Esophagus muscularis mucosa (tissue), 4 donors: ENCODE results near the gene PDLIM4. TPM values are rescaled to one million over a fixed set of nuclear protein-coding genes. Genes with fewer than 3 reads are reported as not detected.

Experiments
- DNase-seq: peaks from one replicate; pipeline ENCODE4 v3.0.0-alpha.2; 2017; ENCODE audit errors: extremely low spot score
- H3K27ac ChIP-seq, 4 donors: fragments of 200-600 bp; sonication (generic); replicated peaks in 1 of 4; 1 replicate in 3 of 4; 2 replicates in 1 of 4; pipeline ENCODE4 v1.5.1; 2016 to 2019; ENCODE audit warnings: mild to moderate bottlenecking in 1 of 4
- H3K27me3 ChIP-seq, 4 donors: fragments of 200-600 bp; sonication (generic); one replicate each; pipeline versions ENCODE4 v1.5.1 to v1.6.0; 2016 to 2019
- H3K36me3 ChIP-seq, 4 donors: fragments of 200-600 bp; sonication (generic); one replicate each; pipeline ENCODE4 v1.5.1; 2016 to 2019
- H3K4me1 ChIP-seq, 4 donors: fragments of 200-600 bp; sonication (generic); one replicate each; pipeline ENCODE4 v1.5.1; 2016 to 2019
- H3K4me3 ChIP-seq, 4 donors: fragments of 200-600 bp; sonication (generic); 1 replicate in 2 of 4; 2 replicates in 2 of 4; pipeline ENCODE4 v1.5.1; 2016 to 2019; ENCODE audit warnings: mild to moderate bottlenecking in 4 of 4, moderate library complexity in 1 of 4
- H3K9me3 ChIP-seq, 4 donors: fragments of 200-600 bp; sonication (generic); 1 replicate in 3 of 4; 2 replicates in 1 of 4; pipeline ENCODE4 v1.5.1; 2016 to 2019
- EP300 ChIP-seq: sonication (generic); formaldehyde crosslinking; IDR thresholded peaks from one replicate; pipeline ENCODE4 v1.6.1; 2017; ENCODE audit warnings: antibody characterized with exemption
- POLR2A ChIP-seq: fragments of 450-650 bp; IDR thresholded peaks from one replicate; pipeline ENCODE4 v1.6.1; 2017; ENCODE audit warnings: antibody characterized with exemption, moderate library complexity, mild to moderate bottlenecking, low read depth
- POLR2AphosphoS5 ChIP-seq, 2 donors: sonication (generic); formaldehyde crosslinking; IDR thresholded peaks; one replicate each; pipeline ENCODE4 v1.6.1; 2017; ENCODE audit warnings: antibody characterized with exemption in 2 of 2
- WGBS: methylation state at CpG from one replicate; pipeline ENCODE4 v1.1.5; 2018; 5-methylcytosine and 5-hydroxymethylcytosine counted together
- intact Hi-C: fragments of 100-400 bp; cut with DNase I; formaldehyde crosslinking; loops from one replicate; pipeline ENCODE4 v1.15.1; 2023
- total RNA-seq, 4 donors: library from RNA; depleted of rRNA; stranded (reverse); fragments of >200 nt; gene quantifications; one replicate each; pipeline versions ENCODE4 v1.1.0 to v1.2.1, GENCODE V29; 2016
- TF ChIP-seq, protein P1 (sequence below), 3 experiments: fragments of 200-600 bp in 2 of 3; fragments of 450-650 bp in 1 of 3; sonication (generic) in 2 of 3; IDR thresholded peaks; one replicate each; pipeline ENCODE4 v1.5.1; 2017 to 2019; ENCODE audit warnings: antibody characterized with exemption in 3 of 3, mild to moderate bottlenecking in 2 of 3, moderate library complexity in 1 of 3

Gene PDLIM4
- total RNA-seq, 4 donors from 2014 or later = 59.4 to 199 (median 134) TPM

DNA sequence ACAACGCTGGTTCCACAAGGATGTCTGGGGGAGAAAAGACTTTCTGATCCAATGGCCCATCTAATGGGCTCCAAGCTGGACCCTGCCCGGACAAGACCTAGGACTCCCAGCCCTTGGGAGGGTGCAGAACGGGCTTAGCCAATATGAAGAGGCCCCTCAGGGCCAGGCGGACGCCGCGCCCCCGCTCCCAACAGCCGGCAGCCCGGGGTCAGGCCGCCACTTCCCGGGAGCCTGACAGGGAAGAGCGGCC lies 30.3 kb upstream of the PDLIM4 start:
- Histone ChIP-seq H3K27ac (peak overlapping the region; percentile 91 to 96 (median 93)), H3K27me3 (no peaks in the 10 kb centered on the region), H3K9me3 (no peaks in the 10 kb centered on the region), H3K36me3 (no peaks in the 10 kb centered on the region), H3K4me1 (peaks cover 51 to 63% (median 59%) of the 10 kb centered on the region in 4 donors), H3K4me3 (peak overlapping the region; percentile 77 to 95 (median 90))
- TF ChIP-seq EP300 (no peak), POLR2A (no peak), POLR2AphosphoS5 (IDR thresholded peaks at IDR 0.05) (no peak)
- TF ChIP-seq, protein P1, sequence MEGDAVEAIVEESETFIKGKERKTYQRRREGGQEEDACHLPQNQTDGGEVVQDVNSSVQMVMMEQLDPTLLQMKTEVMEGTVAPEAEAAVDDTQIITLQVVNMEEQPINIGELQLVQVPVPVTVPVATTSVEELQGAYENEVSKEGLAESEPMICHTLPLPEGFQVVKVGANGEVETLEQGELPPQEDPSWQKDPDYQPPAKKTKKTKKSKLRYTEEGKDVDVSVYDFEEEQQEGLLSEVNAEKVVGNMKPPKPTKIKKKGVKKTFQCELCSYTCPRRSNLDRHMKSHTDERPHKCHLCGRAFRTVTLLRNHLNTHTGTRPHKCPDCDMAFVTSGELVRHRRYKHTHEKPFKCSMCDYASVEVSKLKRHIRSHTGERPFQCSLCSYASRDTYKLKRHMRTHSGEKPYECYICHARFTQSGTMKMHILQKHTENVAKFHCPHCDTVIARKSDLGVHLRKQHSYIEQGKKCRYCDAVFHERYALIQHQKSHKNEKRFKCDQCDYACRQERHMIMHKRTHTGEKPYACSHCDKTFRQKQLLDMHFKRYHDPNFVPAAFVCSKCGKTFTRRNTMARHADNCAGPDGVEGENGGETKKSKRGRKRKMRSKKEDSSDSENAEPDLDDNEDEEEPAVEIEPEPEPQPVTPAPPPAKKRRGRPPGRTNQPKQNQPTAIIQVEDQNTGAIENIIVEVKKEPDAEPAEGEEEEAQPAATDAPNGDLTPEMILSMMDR (IDR thresholded peaks at IDR 0.05) = no peak
- intact Hi-C loops = no loop called here
- DNase-seq = no peak
- WGBS = 0% methylated on average over 1 of the region's 13 CpGs

DNA sequence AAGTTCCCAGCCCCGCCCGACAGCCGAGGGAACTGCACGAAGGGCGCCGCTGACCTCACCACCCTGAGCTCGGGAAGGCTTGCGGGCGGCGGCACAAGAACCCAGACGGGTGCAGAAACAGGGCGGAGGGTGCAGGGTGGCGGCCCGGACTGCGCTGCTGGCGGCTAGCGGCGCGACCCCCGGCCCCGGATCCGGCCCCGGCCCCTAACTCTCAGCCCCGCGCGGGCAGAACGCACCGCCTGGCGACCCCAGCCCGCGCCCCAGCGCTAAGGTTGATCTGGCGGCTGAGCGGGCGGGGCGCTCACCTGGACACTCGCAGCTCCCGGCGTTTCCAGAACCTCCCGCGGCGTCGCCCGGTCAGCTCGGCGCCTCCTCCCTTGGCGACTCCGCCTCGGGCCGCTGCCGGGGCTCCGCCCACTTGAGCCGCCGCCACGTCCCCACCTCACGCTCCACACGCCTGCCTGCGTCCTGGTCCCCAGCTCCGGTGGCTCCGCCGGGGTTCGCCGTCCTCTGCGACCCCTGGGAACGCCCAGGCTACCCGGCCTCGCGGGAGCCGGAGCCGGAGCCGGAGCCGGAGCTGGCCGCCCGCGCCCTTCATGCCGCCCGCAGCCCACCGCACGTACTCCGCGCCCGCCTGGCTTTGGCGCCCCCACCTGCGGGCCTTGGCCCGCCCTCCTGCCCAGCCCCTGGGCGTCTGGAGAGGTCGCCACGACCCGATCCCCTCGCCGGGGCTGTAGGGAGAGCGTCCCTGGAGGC lies 29.8 kb upstream of the PDLIM4 start, which contains the start of gene P4HA2:
TSS of gene P4HA2 (minus strand) at position 369 of the 756 bp plus-strand sequence. CDS start 9,227 bp downstream, outside the sequence.
- Histone ChIP-seq H3K4me1 (peaks cover 46 to 58% (median 54%) of the 10 kb centered on the region in 4 donors), H3K9me3 (no peaks in the 10 kb centered on the region), H3K4me3 (peak within 1 kb of the TSS; percentile 77 to 95 (median 90)), H3K27me3 (no peaks in the 10 kb centered on the region), H3K36me3 (no peaks in the 10 kb centered on the region), H3K27ac (peak within 1 kb of the TSS; percentile 91 to 96 (median 93))
- TF ChIP-seq POLR2A = peak; percentile 53
- peak; percentile 65 to 84 for TF ChIP-seq POLR2AphosphoS5 (IDR thresholded peaks at IDR 0.05)
- no peak for TF ChIP-seq EP300
- TF ChIP-seq, protein P1 (IDR thresholded peaks at IDR 0.05) = peak in 2 of 3 experiments; percentile 7 to 58
- WGBS = no CpG with 5 or more reads among the region's 92 CpGs
- DNase-seq = no peak
- intact Hi-C loops = no loop called here

DNA sequence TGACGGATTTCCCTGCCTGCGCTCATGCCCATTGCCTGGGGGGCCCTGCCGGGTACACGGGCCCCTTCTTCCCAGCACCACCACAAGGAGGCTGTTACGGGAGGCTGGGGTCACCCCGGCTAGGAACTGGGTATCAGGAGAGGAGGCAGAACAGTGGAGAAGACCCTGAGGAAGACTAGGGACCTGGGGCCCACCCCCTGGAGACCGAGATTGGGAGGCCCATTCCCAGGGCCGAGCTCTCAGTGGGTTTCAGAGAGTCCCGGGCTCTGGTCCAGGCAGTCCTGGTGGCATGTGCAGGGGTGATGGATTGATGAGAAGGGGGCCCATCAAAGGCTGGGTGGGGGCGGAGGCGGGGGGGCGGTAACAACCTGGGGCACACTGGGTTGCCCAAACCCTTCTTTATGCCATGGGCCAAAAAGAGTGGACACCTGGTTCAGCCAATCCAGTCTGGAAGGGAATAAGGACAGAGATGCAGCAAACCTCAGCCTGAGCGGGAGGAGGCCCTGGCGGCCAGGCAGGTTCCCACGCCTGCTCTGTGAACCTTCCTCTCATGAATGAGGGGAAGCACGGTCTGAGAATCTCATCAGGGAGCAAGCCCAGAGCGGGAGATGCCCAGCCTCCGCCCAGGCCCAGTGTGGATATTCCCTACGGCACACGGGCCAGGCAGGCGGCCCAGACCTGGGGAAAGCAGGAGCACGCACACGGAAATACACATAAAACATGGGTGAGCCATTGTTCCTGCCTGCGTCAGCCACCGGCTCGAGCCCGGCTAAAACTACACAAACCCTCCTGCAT lies 29.1 kb upstream of the PDLIM4 start:
- DNase-seq = no peak

DNA sequence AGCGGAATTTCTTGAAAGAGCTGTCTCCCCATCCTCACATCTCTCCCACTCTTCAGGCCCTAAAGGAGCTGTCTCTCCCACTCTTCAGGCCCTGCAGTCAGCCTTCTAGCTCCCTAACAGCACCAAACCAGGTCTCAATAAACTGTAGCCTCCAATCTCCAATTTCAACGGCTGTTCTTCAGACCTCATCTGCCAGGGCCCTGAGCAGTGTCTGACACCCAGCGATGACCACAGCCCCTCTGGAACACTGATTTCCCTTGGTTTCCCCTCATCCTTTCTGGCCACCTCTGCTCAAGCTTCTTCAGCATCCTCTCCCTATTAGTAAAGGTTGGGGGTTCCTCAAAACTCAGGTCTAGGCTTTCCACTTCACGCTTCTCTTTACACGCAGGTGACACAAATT lies 28.3 kb upstream of the PDLIM4 start:
- WGBS = 95% methylated on average over 5 of the region's 5 CpGs
- no peak for DNase-seq
- no peak overlapping the region for H3K4me3 ChIP-seq
- no peak for TF ChIP-seq EP300
- TF ChIP-seq POLR2AphosphoS5 (IDR thresholded peaks at IDR 0.05) = no peak
- TF ChIP-seq, protein P1 (IDR thresholded peaks at IDR 0.05) = no peak
- no peak for TF ChIP-seq POLR2A
- H3K36me3 ChIP-seq = no peaks in the 10 kb centered on the region
- H3K27me3 ChIP-seq = no peaks in the 10 kb centered on the region
- peaks cover 31 to 42% (median 38%) of the 10 kb centered on the region in 4 donors for H3K4me1 ChIP-seq
- no peak overlapping the region for H3K27ac ChIP-seq
- intact Hi-C loops = no loop called here
- H3K9me3 ChIP-seq = no peaks in the 10 kb centered on the region

More for the DNA sequence above, 29.1 kb upstream of the PDLIM4 start:
- no peak for TF ChIP-seq EP300
- TF ChIP-seq POLR2A = no peak
- TF ChIP-seq POLR2AphosphoS5 (IDR thresholded peaks at IDR 0.05) = no peak
- TF ChIP-seq, protein P1 (IDR thresholded peaks at IDR 0.05) = no peak
- 83% methylated on average over 12 of the region's 27 CpGs for WGBS
- intact Hi-C loops = no loop called here
- Histone ChIP-seq H3K4me3 (peak overlapping the region; percentile 77 to 95 (median 90)), H3K27me3 (no peaks in the 10 kb centered on the region), H3K36me3 (no peaks in the 10 kb centered on the region), H3K27ac (peak overlapping the region; percentile 91 to 96 (median 93)), H3K4me1 (peaks cover 38 to 50% (median 46%) of the 10 kb centered on the region in 4 donors), H3K9me3 (no peaks in the 10 kb centered on the region)
